Measurements from ENCODE around the gene TSHZ2. TPM values are rescaled to one million over a fixed set of nuclear protein-coding genes. Genes with fewer than 3 reads are reported as not detected.

Gene TSHZ2
- total RNA-seq, 1 donor from 2014 or later = 0.06 TPM

GRCh38 chr20:53055367-53056067 lies 83.4 kb downstream of the TSHZ2 start:
- no peak for TF ChIP-seq CTCF (conservative IDR thresholded peaks at IDR 0.05; ENCODE audit: low read depth, low read length)

GRCh38 chr20:53057579-53057978 lies 85.4 kb downstream of the TSHZ2 start:
- H3K4me3 ChIP-seq (ENCODE audit: low read depth, low read length) = no peak overlapping the region
- TF ChIP-seq CTCF (conservative IDR thresholded peaks at IDR 0.05; ENCODE audit: low read depth, low read length) = no peak
- DNase-seq (ENCODE audit: low read depth) = no peak

More at GRCh38 chr20:53055367-53056067, 83.4 kb downstream of the TSHZ2 start:
- DNase-seq (ENCODE audit: low read depth) = no peak
- no peak overlapping the region for H3K4me3 ChIP-seq (ENCODE audit: low read depth, low read length)

- no peak for TF ChIP-seq CTCF (conservative IDR thresholded peaks at IDR 0.05; ENCODE audit: low read depth, low read length)
- no peak for DNase-seq (ENCODE audit: low read depth)
- H3K4me3 ChIP-seq (ENCODE audit: low read depth, low read length) = no peak overlapping the region
Observed at GRCh38 chr20:53059848-53060247, 87.7 kb downstream of the TSHZ2 start.

GRCh38 chr20:53061192-53062108 lies 89.3 kb downstream of the TSHZ2 start:
- no peak for DNase-seq (ENCODE audit: low read depth)
- H3K4me3 ChIP-seq (ENCODE audit: low read depth, low read length) = no peak overlapping the region
- no peak for TF ChIP-seq CTCF (conservative IDR thresholded peaks at IDR 0.05; ENCODE audit: low read depth, low read length)

- no peak for DNase-seq (ENCODE audit: low read depth)
- H3K4me3 ChIP-seq (ENCODE audit: low read depth, low read length) = no peak overlapping the region
- no peak for TF ChIP-seq CTCF (conservative IDR thresholded peaks at IDR 0.05; ENCODE audit: low read depth, low read length)
Observed at GRCh38 chr20:53064935-53065334, 92.8 kb downstream of the TSHZ2 start.

GRCh38 chr20:53068241-53068640 lies 96.1 kb downstream of the TSHZ2 start:
- no peak for DNase-seq (ENCODE audit: low read depth)
- TF ChIP-seq CTCF (conservative IDR thresholded peaks at IDR 0.05; ENCODE audit: low read depth, low read length) = no peak

More at GRCh38 chr20:53068241-53068640, 96.1 kb downstream of the TSHZ2 start:
- no peak overlapping the region for H3K4me3 ChIP-seq (ENCODE audit: low read depth, low read length)
